22Rv1 (cell line): ENCODE measurements around the gene MRPL18.
"Not testable (repeated sequence)": the region's sequence is repeated elsewhere in the genome, so short reads cannot be mapped to it uniquely, and the experiment has no call there.

Source experiments
- H3K27ac ChIP-seq: fragments of 450-650 bp; 2 replicates; pipeline ENCODE4 v1.5.1; 2017
- CTCF ChIP-seq: fragments of 450-650 bp; IDR thresholded peaks from 2 replicates; pipeline ENCODE4 v1.5.1; 2017; ENCODE audit warnings: mild to moderate bottlenecking
- ZFX ChIP-seq: fragments of 450-650 bp; IDR thresholded peaks from 2 replicates; pipeline ENCODE4 v1.6.1; 2017; ENCODE audit warnings: antibody characterized with exemption, borderline replicate concordance

The MRPL18 gene

GRCh38 chr6:159790956-159791598 is 810 bp downstream of the MRPL18 start:
- TF ChIP-seq CTCF (no peak), ZFX (no peak)
- peak overlapping the region; percentile 93 for H3K27ac ChIP-seq

- H3K27ac ChIP-seq: not testable (repeated sequence)
These were observed 4.7 kb downstream of the MRPL18 start for GRCh38 chr6:159794976-159795375.

GRCh38 chr6:159797554-159797953 is 7.3 kb downstream of the MRPL18 start:
- TF ChIP-seq CTCF (no peak), ZFX (no peak)
- H3K27ac ChIP-seq: no peak overlapping the region

- no peak for TF ChIP-seq ZFX
- TF ChIP-seq CTCF: no peak
- H3K27ac ChIP-seq: no peak within 1 kb of the TSS
These were observed 10.0 kb downstream of the MRPL18 start, which contains the start of gene PNLDC1 for GRCh38 chr6:159800141-159800865. PNLDC1 (plus strand) TSS chr6:159800276; CDS start chr6:159800308, 32 bp downstream.

GRCh38 chr6:159801935-159802334 is 11.7 kb downstream of the MRPL18 start:
- H3K27ac ChIP-seq: no peak overlapping the region
- TF ChIP-seq CTCF: no peak
- no peak for TF ChIP-seq ZFX

GRCh38 chr6:159804504-159804903 is 14.2 kb downstream of the MRPL18 start:
- no peak overlapping the region for H3K27ac ChIP-seq
- TF ChIP-seq CTCF (no peak), ZFX (no peak)

GRCh38 chr6:159805440-159806020 is 15.3 kb downstream of the MRPL18 start:
- H3K27ac ChIP-seq: no peak overlapping the region
- TF ChIP-seq ZFX: no peak
- TF ChIP-seq CTCF: no peak
